NCI-H146 (cell line): ENCODE data around the gene KRT15.

ENCODE experiments used
- DNase-seq: peaks from one replicate; lab custom pipeline; 2025; lab: John Stamatoyannopoulos, UW

KRT15 gene

GRCh38 chr17:41504246-41504977 lies 14.3 kb downstream of the KRT15 start:
- DNase-seq, result no peak

- no peak for DNase-seq
Observed at GRCh38 chr17:41503202-41503601, 15.5 kb downstream of the KRT15 start.

DNA sequence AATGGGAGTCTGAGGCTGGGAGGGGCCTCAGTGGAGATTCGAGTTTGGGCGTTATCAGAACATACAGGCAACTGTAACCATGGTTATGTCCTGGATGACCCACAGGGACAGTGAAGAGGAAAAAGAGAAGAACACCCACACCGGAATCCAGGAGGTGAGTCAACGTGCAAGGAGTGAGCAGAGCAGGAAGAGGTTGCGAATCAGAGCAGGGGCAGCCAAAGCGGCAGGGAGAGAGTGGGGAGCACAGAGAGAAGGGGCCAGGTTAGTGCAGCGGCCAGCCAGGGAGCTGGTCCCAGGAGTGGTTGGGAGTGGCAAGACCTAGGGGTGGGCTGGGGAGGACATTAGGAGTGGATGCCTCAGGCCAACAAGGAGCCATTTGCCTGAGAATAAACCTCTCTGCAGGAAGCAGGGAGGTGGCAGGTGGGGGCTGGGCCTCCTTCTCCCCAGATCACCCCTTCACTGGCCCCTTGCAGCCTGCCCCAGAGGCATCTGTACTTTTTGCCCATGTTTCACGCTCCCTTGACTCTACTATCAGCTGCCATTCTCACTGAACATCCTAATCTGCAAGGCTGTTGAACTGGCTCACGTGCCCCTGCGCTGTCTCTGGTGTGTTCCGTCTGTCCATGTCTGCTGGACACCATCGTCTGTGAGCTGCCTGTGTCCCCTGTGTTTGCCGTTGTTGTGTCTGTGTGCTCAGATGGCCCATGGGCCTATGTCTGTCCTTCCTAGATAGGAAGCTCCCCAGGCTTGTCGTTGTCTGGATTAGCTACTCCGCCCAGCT lies 18.4 kb downstream of the KRT15 start:
- DNase-seq, result no peak

GRCh38 chr17:41499714-41500113 lies 19.0 kb downstream of the KRT15 start:
- DNase-seq, result no peak

DNA sequence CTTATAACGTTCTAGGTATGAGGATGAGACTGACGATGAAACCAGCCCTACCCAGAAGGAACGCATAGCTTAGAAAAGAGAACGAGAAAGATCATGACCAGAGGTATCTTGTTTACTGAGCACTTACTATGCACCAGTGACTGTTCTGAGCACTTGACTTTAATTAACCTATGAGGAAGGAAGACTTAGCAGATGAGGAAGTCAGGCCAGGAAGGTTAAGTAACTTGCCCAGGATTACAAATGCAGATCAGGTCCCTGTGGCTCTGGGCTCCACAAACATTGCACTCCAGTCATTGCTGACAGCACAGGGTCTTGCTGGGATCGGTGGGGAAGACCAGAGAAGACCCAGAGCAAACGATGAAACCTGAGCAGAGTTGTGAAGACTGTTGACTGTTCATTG lies 20.4 kb downstream of the KRT15 start:
- no peak for DNase-seq

DNA sequence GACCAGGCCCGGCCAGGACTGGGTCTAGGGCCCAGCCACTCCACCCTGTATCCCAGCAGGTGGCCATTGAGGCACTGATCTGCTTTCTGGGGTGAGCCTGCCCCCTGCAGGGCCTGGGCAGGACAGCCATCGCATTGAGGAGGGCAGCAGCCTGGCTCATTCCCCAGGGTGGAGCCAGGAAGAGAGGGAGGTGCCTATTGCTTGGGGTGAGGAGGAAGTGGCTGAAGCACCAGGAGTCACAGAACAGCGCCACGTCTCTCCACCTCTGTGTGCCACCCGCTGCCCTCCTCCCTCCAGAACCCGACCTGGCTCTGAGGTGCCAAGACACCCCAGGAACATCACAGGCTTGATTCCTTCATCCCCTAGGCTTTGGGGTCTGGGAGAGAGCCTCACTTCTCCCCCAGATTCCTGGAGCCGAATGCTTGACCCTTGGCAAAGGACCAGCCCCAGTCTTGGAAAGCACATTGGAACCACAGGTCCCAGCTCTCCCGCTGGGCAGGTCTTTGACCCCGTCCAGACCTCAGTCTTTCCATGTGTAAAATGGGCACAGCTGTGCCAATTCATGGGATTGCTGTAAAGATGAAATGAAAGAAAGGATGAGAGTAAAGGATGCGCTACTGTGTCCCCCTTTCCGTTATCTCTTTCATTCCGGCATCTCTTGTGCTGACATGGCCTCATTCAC lies 21.7 kb downstream of the KRT15 start:
- DNase-seq, result peak; percentile 65

- DNase-seq, result no peak
Observed at GRCh38 chr17:41494524-41494923, 24.2 kb downstream of the KRT15 start.

- peak; percentile 78 for DNase-seq
Observed at GRCh38 chr17:41492771-41493170, 25.9 kb downstream of the KRT15 start.

GRCh38 chr17:41492351-41492750 lies 26.3 kb downstream of the KRT15 start:
- DNase-seq, result no peak

- no peak for DNase-seq
Observed at GRCh38 chr17:41491476-41491875, 27.2 kb downstream of the KRT15 start.

- no peak for DNase-seq
Observed at GRCh38 chr17:41490000-41490990, 28.4 kb downstream of the KRT15 start.

DNA sequence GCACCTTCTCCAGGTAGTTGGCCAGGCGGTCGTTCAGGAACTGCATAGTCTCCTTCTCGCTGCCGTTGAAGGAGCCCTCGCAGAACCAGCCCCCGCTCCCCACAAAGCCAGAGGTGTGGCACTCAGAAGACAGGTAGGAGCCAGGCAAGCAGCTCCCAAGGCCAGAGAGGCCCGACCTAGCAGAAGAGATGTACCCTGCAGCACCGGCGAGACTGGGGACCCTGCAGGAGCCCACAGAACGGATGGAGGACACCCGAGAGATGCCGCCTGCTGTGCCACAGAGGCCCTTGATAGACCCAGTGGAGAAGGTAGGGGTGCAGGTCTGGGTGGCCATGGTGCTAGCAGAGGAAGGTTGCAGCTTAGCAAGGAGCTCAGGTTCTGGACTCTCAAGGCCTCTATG lies 29.2 kb downstream of the KRT15 start, which contains the start of gene KRT36:
KRT36 (minus strand) TSS at position 380 of the 400 bp plus-strand sequence; CDS start at position 334, 46 bp downstream.
- DNase-seq, result no peak

GRCh38 chr17:41486809-41487530 lies 31.7 kb downstream of the KRT15 start:
- peak; percentile 55 for DNase-seq

DNA sequence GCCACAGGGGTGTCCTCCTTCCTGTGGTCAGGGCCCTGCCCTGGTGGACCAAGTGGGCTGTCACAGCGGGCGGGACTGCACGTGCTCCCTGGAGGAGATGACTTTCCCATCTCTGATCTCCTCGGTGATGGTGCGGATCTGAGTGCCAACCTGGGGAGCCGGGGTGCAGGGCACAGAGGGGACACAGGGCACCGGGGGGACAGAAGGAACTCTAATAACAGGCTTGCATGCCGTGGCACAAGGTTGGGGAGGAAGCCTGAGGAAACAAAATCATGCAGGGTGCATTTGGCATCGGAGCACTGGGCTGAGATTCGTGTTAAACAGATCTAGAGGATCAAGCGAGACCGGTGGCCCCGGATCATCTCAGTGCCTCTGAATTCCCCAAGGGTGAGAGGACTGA lies 32.4 kb downstream of the KRT15 start:
- no peak for DNase-seq

DNA sequence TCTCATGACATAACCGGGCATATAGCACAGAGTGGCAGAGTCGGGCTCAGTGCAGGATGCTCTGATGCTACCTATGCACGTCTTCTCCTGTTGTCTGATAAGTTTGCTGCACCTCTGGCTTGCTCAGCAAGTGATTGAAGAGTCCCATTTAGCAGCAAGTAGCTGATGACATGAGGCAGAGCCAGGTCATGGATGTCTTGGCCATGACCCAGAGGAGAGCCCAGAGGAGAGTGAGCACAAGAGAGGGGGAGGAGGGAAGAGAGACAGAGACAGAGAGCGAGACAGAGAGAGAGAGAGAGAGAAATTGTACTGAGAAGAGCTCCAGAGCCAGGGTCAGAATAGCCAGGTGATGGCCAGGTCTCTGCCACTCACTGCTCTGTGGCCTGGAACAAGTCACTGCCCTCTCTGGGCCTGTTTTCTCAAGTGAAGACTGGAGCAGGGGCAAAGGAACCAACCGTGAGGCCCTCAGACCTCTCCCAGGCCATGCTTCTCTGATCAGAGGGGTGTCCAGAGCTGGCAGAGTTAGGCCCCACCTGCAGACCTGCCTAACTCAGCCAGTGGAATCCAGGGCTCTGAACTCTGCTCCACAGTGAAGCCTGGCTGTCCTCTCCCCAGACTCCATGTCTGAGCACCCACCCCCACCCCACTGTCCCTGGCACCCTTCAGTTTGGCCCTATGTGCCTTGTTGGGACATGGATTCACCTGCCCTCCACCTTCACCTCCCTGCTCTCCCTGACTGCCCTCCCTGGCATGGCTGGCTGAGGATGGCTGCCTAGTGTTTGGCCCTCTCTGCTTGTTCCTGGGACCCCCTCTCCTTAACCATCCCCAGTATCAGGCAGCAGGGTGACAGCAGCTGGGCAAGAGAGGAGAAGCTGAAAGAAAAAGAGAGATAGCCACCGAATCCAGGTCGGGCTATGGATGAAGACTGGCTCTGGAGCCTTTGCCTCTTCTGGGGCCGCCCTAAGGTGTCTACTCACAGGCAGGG lies 33.5 kb downstream of the KRT15 start:
- DNase-seq, result no peak

DNA sequence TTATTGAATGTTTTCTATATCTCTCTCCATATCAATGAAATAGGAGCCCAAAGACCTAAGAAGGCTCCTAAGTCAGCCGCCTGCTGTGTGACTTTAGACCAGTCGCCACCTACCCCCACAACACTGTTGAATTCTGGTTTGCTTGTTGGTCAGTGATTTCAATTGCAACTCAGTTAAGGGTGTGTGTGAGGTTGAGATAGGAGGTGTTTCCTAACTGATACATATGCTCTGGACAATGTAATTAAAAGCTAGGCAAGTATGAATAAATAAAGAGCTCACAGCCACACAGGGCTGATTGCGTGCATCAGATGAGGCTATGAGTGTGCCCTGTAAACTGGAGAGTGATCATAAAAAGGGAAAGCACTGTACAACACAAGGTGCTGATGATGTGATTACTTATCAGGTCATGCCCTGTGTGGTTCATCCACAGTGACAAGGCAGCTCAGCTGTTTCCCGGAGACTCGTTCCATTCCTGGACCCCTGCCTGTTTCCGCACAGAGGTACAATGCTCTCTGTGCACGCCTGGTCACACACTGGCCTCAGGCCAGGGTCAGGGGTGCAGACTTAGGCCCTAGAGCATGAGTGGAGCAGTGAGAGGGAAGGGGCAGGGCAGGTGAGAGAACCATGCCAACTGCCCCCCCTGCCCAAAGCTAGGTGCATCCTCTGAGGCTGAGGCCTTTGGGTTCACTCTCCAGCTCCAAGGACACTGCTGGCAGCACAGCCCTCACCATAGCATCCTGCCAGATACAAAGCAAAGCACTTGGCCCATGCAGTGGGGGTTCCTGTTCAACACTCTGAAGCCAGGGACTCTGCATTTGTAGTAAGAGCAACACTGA lies 34.5 kb downstream of the KRT15 start:
- no peak for DNase-seq

GRCh38 chr17:41483531-41483930 lies 35.2 kb downstream of the KRT15 start:
- no peak for DNase-seq

DNA sequence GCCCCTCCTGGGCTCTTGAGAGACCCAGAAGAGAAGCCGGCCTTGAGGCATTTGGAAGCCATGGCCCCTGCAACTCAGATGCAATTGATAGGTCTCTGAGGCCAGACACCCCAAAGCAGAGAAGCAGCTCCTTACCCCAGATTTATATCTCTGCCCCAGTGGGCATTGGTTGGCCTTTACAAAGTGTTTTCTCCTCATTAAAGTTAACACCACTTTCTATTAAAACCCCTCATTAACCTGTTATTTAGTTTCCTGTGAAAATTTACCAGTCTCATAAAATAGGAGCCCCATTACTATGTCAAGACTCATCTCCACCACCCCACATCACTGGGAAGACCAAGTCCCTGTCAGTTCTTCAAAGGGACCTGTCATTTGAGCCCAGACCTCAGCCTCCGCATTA lies 37.7 kb downstream of the KRT15 start, which contains the start of gene KRT35:
KRT35 (minus strand) TSS at position 116 of the 400 bp plus-strand sequence; CDS start at position 62, 54 bp downstream.
- no peak for DNase-seq

DNA sequence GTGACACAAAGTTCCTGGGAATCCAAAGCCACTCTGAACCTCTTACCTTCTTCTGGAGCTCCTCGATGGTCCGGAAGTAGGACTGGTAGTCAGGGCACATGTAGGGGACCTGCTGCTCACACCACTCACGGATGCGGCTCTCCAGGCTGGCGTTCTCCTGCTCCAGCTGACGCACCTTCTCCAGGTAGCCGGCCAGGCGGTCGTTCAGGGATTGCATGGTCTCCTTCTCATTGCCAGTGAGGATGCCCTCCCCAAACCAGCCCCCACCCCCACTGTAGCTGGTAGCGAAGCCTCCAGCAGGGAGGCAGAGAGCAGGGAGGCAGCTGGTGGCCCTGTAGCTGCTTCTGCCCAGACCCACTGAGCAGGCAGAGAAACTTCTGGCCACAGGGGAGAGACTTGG lies 38.1 kb downstream of the KRT15 start:
- DNase-seq, result no peak
